Endothelial cell of umbilical vein (primary cell): ENCODE results near the gene HMGCL.

ENCODE experiments used
- JUN ChIP-seq: IDR thresholded peaks from 2 replicates; pipeline ENCODE4 v1.6.1; 2011; ENCODE audit warnings: borderline replicate concordance, low read depth; ENCODE audit not compliant: insufficient read length, insufficient read depth
- POLR2AphosphoS5 ChIP-seq: IDR thresholded peaks from 2 replicates; pipeline ENCODE4 v1.6.1; 2012; ENCODE audit warnings: low read depth, mild to moderate bottlenecking, control low read depth, low read length, moderate library complexity; ENCODE audit not compliant: insufficient read depth

DNA sequence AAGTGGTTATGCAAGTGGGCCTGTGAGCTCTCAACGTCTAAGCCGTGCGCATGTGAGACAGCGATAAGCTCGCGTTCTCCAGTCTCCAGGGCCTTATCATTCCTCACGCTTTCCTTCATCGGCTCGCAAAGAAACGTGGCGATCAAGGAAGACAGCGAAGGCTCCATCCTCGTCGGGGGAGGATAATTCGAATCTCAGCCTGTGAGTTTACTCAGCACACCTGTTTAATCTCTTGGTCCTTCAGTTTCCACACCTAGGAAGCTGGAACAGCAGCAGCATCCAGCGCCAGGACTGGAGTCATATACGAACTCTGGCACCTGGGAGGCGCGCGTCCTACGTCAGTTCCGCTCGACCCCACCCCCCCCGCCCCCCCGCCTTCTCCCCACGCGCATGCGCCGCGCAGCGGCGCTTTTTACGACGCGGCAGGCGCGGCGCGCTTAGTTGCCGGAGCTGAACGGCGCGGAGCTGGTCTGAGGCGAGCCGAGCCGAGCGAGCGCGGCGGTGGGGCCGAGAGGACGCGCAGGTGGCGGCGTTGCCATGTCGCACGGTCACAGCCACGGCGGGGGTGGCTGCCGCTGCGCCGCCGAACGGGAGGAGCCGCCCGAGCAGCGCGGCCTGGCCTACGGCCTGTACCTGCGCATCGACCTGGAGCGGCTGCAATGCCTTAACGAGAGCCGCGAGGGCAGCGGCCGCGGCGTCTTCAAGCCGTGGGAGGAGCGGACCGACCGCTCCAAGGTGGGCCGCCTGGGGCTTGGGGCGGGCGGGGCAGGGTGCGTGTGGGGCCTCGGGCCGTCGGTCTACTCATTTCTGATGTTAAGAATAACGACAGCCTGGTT is 47.0 kb downstream of the HMGCL start, which contains the start of gene PITHD1:
- TF ChIP-seq POLR2AphosphoS5 (peak; percentile 96), JUN (no peak)
